Measurements from ENCODE around the gene FRYL. TPM values are rescaled to one million over a fixed set of nuclear protein-coding genes. Genes with fewer than 3 reads are reported as not detected.

Gene FRYL
- total RNA-seq, 1 experiment from 2014 or later = 43.1 TPM

DNA sequence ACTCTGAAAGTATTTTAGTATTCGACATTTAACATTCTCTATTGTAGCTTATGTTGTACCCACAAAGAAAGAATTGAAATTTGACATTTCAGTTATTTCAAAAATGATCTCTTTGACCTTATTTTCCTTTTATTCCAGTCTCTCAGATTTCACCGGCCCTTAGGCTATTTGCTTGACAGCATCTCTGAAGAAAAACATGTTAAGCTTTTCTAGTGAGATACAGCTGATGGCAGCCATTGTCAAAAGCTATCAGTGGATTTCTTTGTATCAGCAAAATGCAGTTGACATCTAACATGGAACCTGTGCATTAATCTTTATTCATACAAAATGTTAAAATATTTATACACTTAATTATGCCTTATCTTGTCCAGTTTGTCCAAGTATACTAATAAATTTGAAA, 273.4 kb downstream of the FRYL start:
- BruUV-seq (replicated peaks) = no TSS peak
- Histone ChIP-seq H3K9me3 (ENCODE audit: low read depth, low read length, poor library complexity, severe bottlenecking) (no peaks in the 10 kb centered on the region), H3K36me3 (ENCODE audit: insufficient read depth, low read length, poor library complexity, severe bottlenecking) (peaks cover 5% of the 10 kb centered on the region), H3K4me3 (ENCODE audit: low read depth, low read length, poor library complexity, severe bottlenecking) (no peak overlapping the region), H3K4me1 (ENCODE audit: insufficient read depth, low read length, poor library complexity, severe bottlenecking) (no peaks in the 10 kb centered on the region), H3K27me3 (replicated peaks; ENCODE audit: insufficient read depth, low read depth, low read length, poor library complexity) (no peaks in the 10 kb centered on the region), H3K27ac (ENCODE audit: low read depth, low read length, poor library complexity, severe bottlenecking) (no peak overlapping the region)
- TF ChIP-seq EZH2 (IDR thresholded peaks at IDR 0.05; ENCODE audit: borderline replicate concordance, low read depth, low read length, poor library complexity, severe bottlenecking) = no peak
- TF ChIP-seq, protein P1, sequence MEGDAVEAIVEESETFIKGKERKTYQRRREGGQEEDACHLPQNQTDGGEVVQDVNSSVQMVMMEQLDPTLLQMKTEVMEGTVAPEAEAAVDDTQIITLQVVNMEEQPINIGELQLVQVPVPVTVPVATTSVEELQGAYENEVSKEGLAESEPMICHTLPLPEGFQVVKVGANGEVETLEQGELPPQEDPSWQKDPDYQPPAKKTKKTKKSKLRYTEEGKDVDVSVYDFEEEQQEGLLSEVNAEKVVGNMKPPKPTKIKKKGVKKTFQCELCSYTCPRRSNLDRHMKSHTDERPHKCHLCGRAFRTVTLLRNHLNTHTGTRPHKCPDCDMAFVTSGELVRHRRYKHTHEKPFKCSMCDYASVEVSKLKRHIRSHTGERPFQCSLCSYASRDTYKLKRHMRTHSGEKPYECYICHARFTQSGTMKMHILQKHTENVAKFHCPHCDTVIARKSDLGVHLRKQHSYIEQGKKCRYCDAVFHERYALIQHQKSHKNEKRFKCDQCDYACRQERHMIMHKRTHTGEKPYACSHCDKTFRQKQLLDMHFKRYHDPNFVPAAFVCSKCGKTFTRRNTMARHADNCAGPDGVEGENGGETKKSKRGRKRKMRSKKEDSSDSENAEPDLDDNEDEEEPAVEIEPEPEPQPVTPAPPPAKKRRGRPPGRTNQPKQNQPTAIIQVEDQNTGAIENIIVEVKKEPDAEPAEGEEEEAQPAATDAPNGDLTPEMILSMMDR (conservative IDR thresholded peaks at IDR 0.05; ENCODE audit: low read depth, low read length) = no peak
- intact Hi-C loops (cut with micrococcal nuclease; ENCODE audit: unreplicated experiment) = no loop called here
- POLR2A ChIA-PET (ENCODE audit: low non-redundant PET) = no interaction called here
- no peak for DNase-seq (ENCODE audit: low spot score)
- CTCF ChIA-PET = no interaction called here

DNA sequence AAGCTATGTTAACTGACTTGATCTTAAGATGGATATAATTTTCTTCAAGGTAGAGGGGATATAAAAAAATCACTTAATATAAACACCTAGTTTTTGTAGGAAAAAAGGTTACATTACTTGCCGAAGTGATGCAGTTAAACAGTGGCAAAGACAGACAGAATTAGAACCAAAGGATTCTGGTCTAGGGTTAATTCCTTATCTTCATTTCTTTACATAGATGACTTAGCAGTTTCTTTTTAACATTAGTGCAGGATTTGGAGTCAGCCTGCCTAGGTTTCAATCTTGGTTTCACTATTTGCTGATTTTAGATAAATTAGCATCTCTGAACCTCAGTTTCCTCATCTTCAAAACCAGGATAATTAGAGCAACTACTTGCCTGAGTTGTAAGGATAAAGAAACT, 275.7 kb downstream of the FRYL start:
- ChIA-PET POLR2A (ENCODE audit: low non-redundant PET) (no interaction called here), CTCF (no interaction called here)
- Histone ChIP-seq H3K9me3 (ENCODE audit: low read depth, low read length, poor library complexity, severe bottlenecking) (no peaks in the 10 kb centered on the region), H3K4me1 (ENCODE audit: insufficient read depth, low read length, poor library complexity, severe bottlenecking) (no peaks in the 10 kb centered on the region), H3K4me3 (ENCODE audit: low read depth, low read length, poor library complexity, severe bottlenecking) (no peak overlapping the region), H3K27me3 (replicated peaks; ENCODE audit: insufficient read depth, low read depth, low read length, poor library complexity) (no peaks in the 10 kb centered on the region), H3K27ac (ENCODE audit: low read depth, low read length, poor library complexity, severe bottlenecking) (no peak overlapping the region), H3K36me3 (ENCODE audit: insufficient read depth, low read length, poor library complexity, severe bottlenecking) (peaks cover 3% of the 10 kb centered on the region)
- no TSS peak for BruUV-seq (replicated peaks)
- intact Hi-C loops (cut with micrococcal nuclease; ENCODE audit: unreplicated experiment) = no loop called here
- no peak for DNase-seq (ENCODE audit: low spot score)
- no peak for TF ChIP-seq EZH2 (IDR thresholded peaks at IDR 0.05; ENCODE audit: borderline replicate concordance, low read depth, low read length, poor library complexity, severe bottlenecking)
- TF ChIP-seq, protein P1 (conservative IDR thresholded peaks at IDR 0.05; ENCODE audit: low read depth, low read length) = no peak

DNA sequence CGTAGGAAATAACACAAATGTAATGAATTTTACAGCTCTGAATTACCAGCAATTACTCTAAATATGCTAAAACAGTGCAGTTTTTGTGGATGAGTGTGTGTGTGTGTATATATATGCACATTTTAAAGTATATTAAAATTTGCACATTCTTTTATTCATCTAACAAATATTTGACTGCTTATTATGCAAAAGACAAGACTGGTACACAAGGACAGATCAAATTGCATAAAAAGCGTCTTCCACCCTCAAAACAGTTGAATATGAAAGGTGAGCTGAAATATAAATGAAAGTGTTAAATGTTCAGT, 276.1 kb downstream of the FRYL start:
- Histone ChIP-seq H3K27ac (ENCODE audit: low read depth, low read length, poor library complexity, severe bottlenecking) (no peak overlapping the region), H3K9me3 (ENCODE audit: low read depth, low read length, poor library complexity, severe bottlenecking) (no peaks in the 10 kb centered on the region), H3K4me3 (ENCODE audit: low read depth, low read length, poor library complexity, severe bottlenecking) (no peak overlapping the region), H3K36me3 (ENCODE audit: insufficient read depth, low read length, poor library complexity, severe bottlenecking) (peaks cover 7% of the 10 kb centered on the region), H3K4me1 (ENCODE audit: insufficient read depth, low read length, poor library complexity, severe bottlenecking) (no peaks in the 10 kb centered on the region), H3K27me3 (replicated peaks; ENCODE audit: insufficient read depth, low read depth, low read length, poor library complexity) (no peaks in the 10 kb centered on the region)
- ChIA-PET CTCF (no interaction called here), POLR2A (ENCODE audit: low non-redundant PET) (no interaction called here)
- intact Hi-C loops (cut with micrococcal nuclease; ENCODE audit: unreplicated experiment) = no loop called here
- TF ChIP-seq, protein P1 (conservative IDR thresholded peaks at IDR 0.05; ENCODE audit: low read depth, low read length) = no peak
- no peak for TF ChIP-seq EZH2 (IDR thresholded peaks at IDR 0.05; ENCODE audit: borderline replicate concordance, low read depth, low read length, poor library complexity, severe bottlenecking)
- no TSS peak for BruUV-seq (replicated peaks)
- DNase-seq (ENCODE audit: low spot score) = no peak

Data from A673 (cell line).